Putamen (tissue), 1 donor: ENCODE results near the gene GGCT.

Source experiments
- DNase-seq: peaks from one replicate; pipeline ENCODE4 v3.0.0-alpha.2; 2016; ENCODE audit warnings: low spot score

GGCT gene

GRCh38 chr7:30462179-30462578 is 42.5 kb downstream of the GGCT start:
- DNase-seq: no peak

GRCh38 chr7:30460246-30460633 is 44.4 kb downstream of the GGCT start:
- no peak for DNase-seq

- no peak for DNase-seq
These were observed 44.9 kb downstream of the GGCT start for GRCh38 chr7:30459591-30460245.

GRCh38 chr7:30458311-30458710 is 46.3 kb downstream of the GGCT start:
- no peak for DNase-seq

- no peak for DNase-seq
These were observed 50.7 kb downstream of the GGCT start for GRCh38 chr7:30453921-30454320.

GRCh38 chr7:30453016-30453415 is 51.6 kb downstream of the GGCT start:
- no peak for DNase-seq

- DNase-seq: no peak
These were observed 52.2 kb downstream of the GGCT start for GRCh38 chr7:30452280-30452930.

GRCh38 chr7:30451539-30452279 is 52.9 kb downstream of the GGCT start:
- DNase-seq: no peak

- DNase-seq: no peak
These were observed 53.6 kb downstream of the GGCT start for GRCh38 chr7:30450983-30451497.

GRCh38 chr7:30450240-30450982 is 54.2 kb downstream of the GGCT start:
- no peak for DNase-seq

- no peak for DNase-seq
These were observed 56.0 kb downstream of the GGCT start for GRCh38 chr7:30448461-30449189.

- DNase-seq: no peak
These were observed 57.2 kb downstream of the GGCT start for GRCh38 chr7:30447466-30447865.
